CD4-positive, alpha-beta T cell (primary cell): ENCODE results near the gene SLC24A3. TPM values are rescaled to one million over a fixed set of nuclear protein-coding genes. Genes with fewer than 3 reads are reported as not detected.

Experiments used
- ATAC-seq: fragments of 200-7000 bp; cut with Tn5 transposase; one replicate; pipeline ENCODE4 v1.10.0; 2022; ENCODE audit warnings: mild to moderate bottlenecking; ENCODE audit not compliant: poor library complexity
- CTCF ChIA-PET: fragments of 350-600 bp; sonication (Branson Sonifier 250); formaldehyde crosslinking; loops from one replicate; lab custom pipeline; 2021; ENCODE audit warnings: antibody characterized with exemption, inconsistent platforms; lab: Charles Lee
- POLR2A ChIA-PET: fragments of 350-600 bp; sonication (Branson Sonifier 250); formaldehyde crosslinking; loops from one replicate; lab custom pipeline; 2021; ENCODE audit warnings: antibody characterized with exemption, inconsistent platforms; lab: Charles Lee
- DNase-seq, 14 experiments: peaks; one replicate each; pipeline ENCODE4 v3.0.0-alpha.2; 2013 to 2020; ENCODE audit warnings: mixed read lengths in 2 of 14
- H3K27ac ChIP-seq, 2 donors: one replicate each; pipeline versions ENCODE4 v1.5.1 to v1.7.0; 2013; ENCODE audit warnings: low read length in 2 of 2, low read depth in 1 of 2, mild to moderate bottlenecking in 1 of 2
- H3K27me3 ChIP-seq, 2 experiments: 1 replicate in 1 of 2; 2 replicates in 1 of 2; pipeline versions ENCODE4 v1.6.1 to v1.7.0; 2013; ENCODE audit warnings: low read length in 2 of 2, control low read depth in 1 of 2, mild to moderate bottlenecking in 1 of 2, moderate library complexity in 1 of 2; ENCODE audit not compliant: insufficient read depth in 2 of 2, control insufficient read depth in 1 of 2
- H3K36me3 ChIP-seq: one replicate; pipeline ENCODE4 v1.6.1; 2013; ENCODE audit warnings: low read length, control low read depth; ENCODE audit not compliant: insufficient read depth
- H3K4me1 ChIP-seq: one replicate; pipeline ENCODE4 v1.6.1; 2013; ENCODE audit warnings: low read length, control low read depth; ENCODE audit not compliant: insufficient read depth
- H3K4me3 ChIP-seq: one replicate; pipeline ENCODE4 v1.5.1; 2013; ENCODE audit warnings: mild to moderate bottlenecking, low read length, moderate library complexity
- H3K9me3 ChIP-seq, 2 experiments: 1 replicate in 1 of 2; 2 replicates in 1 of 2; pipeline versions ENCODE4 v1.6.1 to v1.7.0; 2013; ENCODE audit warnings: low read length in 2 of 2, mild to moderate bottlenecking in 2 of 2, control low read depth in 1 of 2, moderate library complexity in 1 of 2; ENCODE audit not compliant: control insufficient read depth in 1 of 2, insufficient read depth in 1 of 2
- H3K27ac Mint-ChIP-seq: one replicate; pipeline ENCODE4 v1.8.0; 2020; ENCODE audit warnings: mixed read lengths
- H3K27me3 Mint-ChIP-seq: one replicate; pipeline ENCODE4 v1.8.0; 2021; ENCODE audit warnings: mixed read lengths
- H3K36me3 Mint-ChIP-seq: one replicate; pipeline ENCODE4 v1.8.0; 2021; ENCODE audit warnings: low read depth, mixed read lengths
- H3K4me1 Mint-ChIP-seq: one replicate; pipeline ENCODE4 v1.8.0; 2021; ENCODE audit warnings: low read depth, mixed read lengths
- H3K4me3 Mint-ChIP-seq: one replicate; pipeline ENCODE4 v1.8.0; 2020; ENCODE audit warnings: mild to moderate bottlenecking, mixed read lengths
- H3K9me3 Mint-ChIP-seq: one replicate; pipeline ENCODE4 v1.8.0; 2020; ENCODE audit warnings: mixed read lengths
- intact Hi-C, 2 experiments: fragments of 100-400 bp; cut with DNase I in 1 of 2; cut with micrococcal nuclease in 1 of 2; formaldehyde crosslinking; loops; one replicate each; pipeline versions ENCODE4 v1.15.1 to v1.9.0; 2023 to 2025; cut with DNase I, micrococcal nuclease
- total RNA-seq, 174 experiments: library from RNA in 2 of 174; stranded (reverse) in 2 of 174; gene quantifications; one replicate each; pipeline ENCODE4 v1.2.3 and lab custom pipeline; 2021 to 2026
- TF ChIP-seq, protein P1 (sequence below): fragments of 200-600 bp; IDR thresholded peaks from one replicate; pipeline ENCODE4 v1.8.0; 2022; ENCODE audit warnings: antibody characterized with exemption, mild to moderate bottlenecking

The SLC24A3 gene
- total RNA-seq, 2 experiments from 2014 or later, result not detected

DNA sequence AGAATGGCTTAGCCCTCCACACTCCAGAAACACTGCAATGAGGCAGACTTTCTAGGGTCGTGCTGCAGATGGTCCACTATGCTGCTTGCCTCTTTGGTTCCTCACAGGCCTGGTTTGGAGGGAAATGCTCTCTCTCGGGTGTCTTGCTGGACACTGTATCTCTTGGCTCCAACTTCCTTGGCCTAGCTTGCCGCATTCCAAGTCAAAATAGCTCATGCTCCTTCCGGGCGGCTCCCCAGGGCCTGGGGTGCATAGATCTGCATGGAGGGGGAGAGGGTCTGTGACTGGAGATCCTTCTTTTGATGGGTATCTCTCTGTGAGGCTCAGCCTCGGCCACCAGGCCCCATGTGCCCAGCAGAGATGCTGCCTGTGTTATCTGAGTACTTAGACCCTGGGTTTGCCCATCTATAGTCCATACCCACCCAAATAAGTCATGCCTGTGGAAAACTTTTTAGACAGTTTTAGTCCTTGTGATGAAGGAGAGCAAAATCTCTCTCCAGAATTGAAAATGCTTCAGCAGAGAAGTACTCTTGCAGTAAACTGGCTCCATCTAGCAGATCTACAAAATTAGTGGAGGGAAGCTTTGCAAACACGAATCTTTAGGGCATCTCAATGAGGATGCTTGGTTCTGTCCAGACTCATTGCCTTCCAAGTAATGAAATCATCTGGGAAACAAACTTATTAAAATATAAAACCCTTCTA, 281.5 kb downstream of the SLC24A3 start:
- Histone ChIP-seq H3K27ac (no peak overlapping the region), H3K27me3 (no peaks in the 10 kb centered on the region), H3K4me3 (no peak overlapping the region), H3K9me3 (peaks cover 0 to 5% of the 10 kb centered on the region in 2 experiments), H3K4me1 (no peaks in the 10 kb centered on the region), H3K36me3 (no peaks in the 10 kb centered on the region)
- Mint-ChIP-seq H3K4me3 (no peak overlapping the region), H3K36me3 (no peaks in the 10 kb centered on the region), H3K27ac (no peak overlapping the region), H3K27me3 (no peaks in the 10 kb centered on the region), H3K4me1 (no peaks in the 10 kb centered on the region), H3K9me3 (no peaks in the 10 kb centered on the region)
- no peak for ATAC-seq
- DNase-seq, result no peak
- TF ChIP-seq, protein P1, sequence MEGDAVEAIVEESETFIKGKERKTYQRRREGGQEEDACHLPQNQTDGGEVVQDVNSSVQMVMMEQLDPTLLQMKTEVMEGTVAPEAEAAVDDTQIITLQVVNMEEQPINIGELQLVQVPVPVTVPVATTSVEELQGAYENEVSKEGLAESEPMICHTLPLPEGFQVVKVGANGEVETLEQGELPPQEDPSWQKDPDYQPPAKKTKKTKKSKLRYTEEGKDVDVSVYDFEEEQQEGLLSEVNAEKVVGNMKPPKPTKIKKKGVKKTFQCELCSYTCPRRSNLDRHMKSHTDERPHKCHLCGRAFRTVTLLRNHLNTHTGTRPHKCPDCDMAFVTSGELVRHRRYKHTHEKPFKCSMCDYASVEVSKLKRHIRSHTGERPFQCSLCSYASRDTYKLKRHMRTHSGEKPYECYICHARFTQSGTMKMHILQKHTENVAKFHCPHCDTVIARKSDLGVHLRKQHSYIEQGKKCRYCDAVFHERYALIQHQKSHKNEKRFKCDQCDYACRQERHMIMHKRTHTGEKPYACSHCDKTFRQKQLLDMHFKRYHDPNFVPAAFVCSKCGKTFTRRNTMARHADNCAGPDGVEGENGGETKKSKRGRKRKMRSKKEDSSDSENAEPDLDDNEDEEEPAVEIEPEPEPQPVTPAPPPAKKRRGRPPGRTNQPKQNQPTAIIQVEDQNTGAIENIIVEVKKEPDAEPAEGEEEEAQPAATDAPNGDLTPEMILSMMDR, result no peak
- ChIA-PET CTCF (no interaction called here), POLR2A (no interaction called here)
- intact Hi-C loops, result no loop called here

DNA sequence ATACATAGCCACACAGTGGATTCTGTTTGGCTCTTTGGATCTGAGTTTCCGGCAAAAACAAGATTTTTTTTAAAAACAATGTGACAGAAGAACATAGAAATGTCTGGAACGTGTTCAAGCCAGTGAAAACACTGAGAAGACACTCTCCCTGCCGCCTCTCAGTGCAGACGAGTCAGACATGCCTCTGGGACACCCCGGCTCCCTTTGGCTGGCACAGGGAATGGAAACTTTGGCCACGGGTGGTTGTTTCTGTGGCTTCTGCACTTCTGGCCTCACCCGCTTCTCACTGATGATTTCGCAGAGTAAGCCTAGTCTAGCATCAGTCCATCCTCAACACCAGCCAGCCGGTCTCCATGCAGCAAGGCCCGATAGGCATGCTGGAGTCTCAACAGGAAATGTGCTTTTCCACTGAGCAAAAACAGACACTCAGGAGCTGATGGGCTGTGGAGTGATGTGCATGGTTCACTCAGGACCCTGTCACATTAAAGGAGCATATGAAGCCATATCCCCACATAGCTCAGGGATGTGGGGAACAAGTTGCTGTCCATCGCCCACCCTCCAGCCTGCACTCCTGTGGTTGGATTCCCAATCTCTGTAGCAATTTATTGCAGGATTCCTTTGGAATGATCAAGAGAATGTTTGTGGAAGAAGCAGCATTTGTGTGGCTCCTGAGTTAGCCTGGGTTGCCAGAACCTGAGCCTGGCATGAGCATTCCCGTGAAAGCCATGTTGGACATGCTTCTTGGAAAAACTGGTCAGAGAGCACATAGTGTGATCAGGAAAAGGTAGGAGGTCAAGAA, 283.7 kb downstream of the SLC24A3 start:
- no peaks in the 10 kb centered on the region for H3K4me1 Mint-ChIP-seq
- H3K4me1 ChIP-seq, result no peaks in the 10 kb centered on the region
- DNase-seq, result no peak
- no peak overlapping the region for H3K27ac Mint-ChIP-seq
- H3K36me3 ChIP-seq, result no peaks in the 10 kb centered on the region
- POLR2A ChIA-PET, result no interaction called here
- TF ChIP-seq, protein P1, result no peak
- no peaks in the 10 kb centered on the region for H3K36me3 Mint-ChIP-seq
- no peaks in the 10 kb centered on the region for H3K27me3 Mint-ChIP-seq
- no peaks in the 10 kb centered on the region for H3K27me3 ChIP-seq
- peaks cover 0 to 5% of the 10 kb centered on the region in 2 experiments for H3K9me3 ChIP-seq
- CTCF ChIA-PET, result no interaction called here
- intact Hi-C loops, result no loop called here
- no peak overlapping the region for H3K4me3 Mint-ChIP-seq
- H3K27ac ChIP-seq, result no peak overlapping the region
- no peak overlapping the region for H3K4me3 ChIP-seq
- no peaks in the 10 kb centered on the region for H3K9me3 Mint-ChIP-seq
- no peak for ATAC-seq

DNA sequence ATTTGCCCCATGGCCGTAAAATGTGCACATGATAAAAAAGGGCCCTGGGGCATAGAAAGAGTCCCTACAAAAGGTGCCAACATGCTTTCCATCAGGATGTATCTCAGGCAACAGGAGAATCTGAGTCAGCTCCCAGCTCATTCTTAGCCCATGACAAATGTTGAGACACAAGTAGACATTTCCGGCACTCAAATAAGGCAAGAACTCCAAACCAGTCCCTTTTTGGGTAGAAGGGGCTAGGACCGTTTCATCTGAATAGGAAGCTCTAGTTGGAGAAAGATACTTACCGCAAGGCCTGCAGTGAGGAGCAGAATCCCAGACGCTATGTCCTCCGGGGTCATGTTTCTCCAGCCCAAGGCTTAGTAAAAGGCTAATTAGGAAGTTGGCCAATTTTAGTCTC, 284.6 kb downstream of the SLC24A3 start:
- Histone ChIP-seq H3K36me3 (no peaks in the 10 kb centered on the region), H3K27me3 (no peaks in the 10 kb centered on the region), H3K9me3 (no peaks in the 10 kb centered on the region), H3K4me1 (no peaks in the 10 kb centered on the region), H3K4me3 (no peak overlapping the region), H3K27ac (no peak overlapping the region)
- no peak for DNase-seq
- TF ChIP-seq, protein P1, result no peak
- H3K27ac Mint-ChIP-seq, result no peak overlapping the region
- ATAC-seq, result no peak
- no peaks in the 10 kb centered on the region for H3K4me1 Mint-ChIP-seq
- ChIA-PET POLR2A (no interaction called here), CTCF (no interaction called here)
- H3K4me3 Mint-ChIP-seq, result no peak overlapping the region
- no peaks in the 10 kb centered on the region for H3K27me3 Mint-ChIP-seq
- no peaks in the 10 kb centered on the region for H3K36me3 Mint-ChIP-seq
- intact Hi-C loops, result no loop called here
- no peaks in the 10 kb centered on the region for H3K9me3 Mint-ChIP-seq
